Measurements from ENCODE around the gene SCG3. TPM values are rescaled to one million over a fixed set of nuclear protein-coding genes. Genes with fewer than 3 reads are reported as not detected.

Gene SCG3
- total and polyA plus RNA-seq, 2 of the 13 experiments (the other 11 are each of a cell fraction or from before 2014, with no cell fraction given) = not detected

GRCh38 chr15:51661072-51661471 is 20.2 kb upstream of the SCG3 start (continued):
- TF ChIP-seq SMAD1 (CRISPR knock-in tag; IDR thresholded peaks at IDR 0.05; ENCODE audit: borderline replicate concordance, low read depth) (no peak), SP140L (CRISPR knock-in tag; IDR thresholded peaks at IDR 0.05; ENCODE audit: borderline replicate concordance) (no peak)

GRCh38 chr15:51667478-51667877 is 13.8 kb upstream of the SCG3 start:
- in situ Hi-C loops (cut with HindIII; ENCODE audit: extremely low pct_ligation_motif_present, low pct_unique_long_range_greater_than_20kb) (no loop called here), intact Hi-C loops (cut with micrococcal nuclease; ENCODE audit: unreplicated experiment) (no loop called here)
- no peaks in the 10 kb centered on the region for H3K36me3 ChIP-seq (replicated peaks in 1 of 2; ENCODE audit: control insufficient read depth in 1 of 2, insufficient read depth in 2 of 2, low read length in 2 of 2)
- no peak overlapping the region for H3K27ac ChIP-seq (ENCODE audit: extremely low read length, insufficient read depth, low read length)
- H3K79me2 ChIP-seq (ENCODE audit: insufficient read depth, low read length) = no peaks in the 10 kb centered on the region
- no peak overlapping the region for H3K4me2 ChIP-seq (ENCODE audit: low read depth, low read length)
- BruUV-seq (replicated peaks) = no TSS peak
- WGBS (ENCODE audit: low lambda C conversion rate) = 7% methylated on average over 6 of the region's 6 CpGs
- no peak for FAIRE-seq
- no peaks in the 10 kb centered on the region for H3K27me3 ChIP-seq (ENCODE audit: control insufficient read depth in 1 of 2, insufficient read depth in 2 of 2, low read length in 2 of 2)
- CTCF ChIA-PET (ENCODE audit: low intra/inter-chr PET ratio, low total read pairs) = no interaction called here
- no peak overlapping the region for H3K4me3 ChIP-seq (replicated peaks in 1 of 3; ENCODE audit: insufficient read depth in 1 of 3, low read depth in 2 of 3, low read length in 3 of 3)
- H3K4me1 ChIP-seq (ENCODE audit: insufficient read depth, low read length) = no peaks in the 10 kb centered on the region
- no peaks in the 10 kb centered on the region for H3K9me3 ChIP-seq (ENCODE audit: low read length)
- no peak overlapping the region for H2AFZ ChIP-seq (ENCODE audit: low read length)
- DNase-seq (ENCODE audit: low spot score) = no peak
- POLR2A ChIA-PET = no interaction called here
- TF ChIP-seq NFKBIZ (CRISPR knock-in tag; IDR thresholded peaks at IDR 0.05) (no peak), SNAPC5 (CRISPR knock-in tag; IDR thresholded peaks at IDR 0.05; ENCODE audit: borderline replicate concordance) (no peak), MTA3 (CRISPR knock-in tag; IDR thresholded peaks at IDR 0.05) (no peak), AGO2 (optimal IDR thresholded peaks at IDR 0.05; ENCODE audit: low read depth, low read length) (no peak), ZNF703 (CRISPR knock-in tag; IDR thresholded peaks at IDR 0.05; ENCODE audit: borderline replicate concordance) (no peak), MXD4 (CRISPR knock-in tag; IDR thresholded peaks at IDR 0.05) (no peak), SATB2 (CRISPR knock-in tag; IDR thresholded peaks at IDR 0.05) (no peak), TAF15 (IDR thresholded peaks at IDR 0.05; ENCODE audit: low read depth, low read length, poor library complexity, severe bottlenecking) (no peak), ZNF160 (CRISPR knock-in tag; IDR thresholded peaks at IDR 0.05) (no peak), ZFYVE20 (CRISPR knock-in tag; IDR thresholded peaks at IDR 0.05; ENCODE audit: borderline replicate concordance, low read depth) (no peak), PBX3 (CRISPR knock-in tag; IDR thresholded peaks at IDR 0.05; ENCODE audit: borderline replicate concordance) (no peak), ZNF552 (CRISPR knock-in tag; IDR thresholded peaks at IDR 0.05; ENCODE audit: borderline replicate concordance) (no peak), ZNF687 (CRISPR knock-in tag; IDR thresholded peaks at IDR 0.05) (no peak)
- no peak overlapping the region for H3K9ac ChIP-seq (ENCODE audit: insufficient read depth, low read depth, low read length)
- ATAC-seq = no peak
- H4K20me1 ChIP-seq (ENCODE audit: insufficient read depth, low read length) = no peaks in the 10 kb centered on the region
